CD4-positive, alpha-beta T cell treated with Interleukin-2 at 100 ng/mL for 4 hours (primary cell): ENCODE measurements around the gene NFIC.

ENCODE experiments used
- DNase-seq: peaks from one replicate; pipeline ENCODE4 v3.0.0-alpha.2; 2020; ENCODE audit warnings: low spot score

Gene NFIC

DNA sequence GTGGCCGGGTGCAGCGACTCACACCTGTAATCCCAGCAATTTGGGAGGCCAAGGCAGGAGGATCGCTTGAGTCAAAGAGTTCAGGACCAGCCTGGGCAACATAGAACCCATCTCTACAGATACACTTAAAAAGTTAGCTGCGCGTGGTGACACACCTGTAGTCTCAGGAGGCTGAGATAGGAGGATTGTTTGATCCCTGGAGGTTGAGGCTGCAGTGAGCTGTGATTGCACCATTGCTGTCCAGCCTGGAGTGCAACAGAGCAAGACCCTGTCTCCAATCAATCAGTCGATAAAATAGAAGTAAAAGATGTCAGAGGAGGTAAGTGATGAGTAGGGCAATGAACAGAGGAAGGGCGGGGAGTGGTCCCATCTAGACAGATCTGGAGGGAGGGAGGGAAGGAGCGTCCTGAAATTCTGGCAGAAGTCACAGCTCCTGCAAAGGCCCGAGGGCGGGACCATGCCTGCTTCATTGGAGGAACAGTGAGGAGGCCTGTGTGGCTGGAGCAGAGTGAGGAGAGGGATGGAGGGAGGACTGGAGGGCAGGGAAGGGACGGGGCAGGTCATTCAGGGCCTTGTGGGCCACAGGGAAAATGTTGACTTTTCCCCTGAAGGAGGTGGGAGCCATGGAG, 104.2 kb downstream of the NFIC start:
- no peak for DNase-seq

DNA sequence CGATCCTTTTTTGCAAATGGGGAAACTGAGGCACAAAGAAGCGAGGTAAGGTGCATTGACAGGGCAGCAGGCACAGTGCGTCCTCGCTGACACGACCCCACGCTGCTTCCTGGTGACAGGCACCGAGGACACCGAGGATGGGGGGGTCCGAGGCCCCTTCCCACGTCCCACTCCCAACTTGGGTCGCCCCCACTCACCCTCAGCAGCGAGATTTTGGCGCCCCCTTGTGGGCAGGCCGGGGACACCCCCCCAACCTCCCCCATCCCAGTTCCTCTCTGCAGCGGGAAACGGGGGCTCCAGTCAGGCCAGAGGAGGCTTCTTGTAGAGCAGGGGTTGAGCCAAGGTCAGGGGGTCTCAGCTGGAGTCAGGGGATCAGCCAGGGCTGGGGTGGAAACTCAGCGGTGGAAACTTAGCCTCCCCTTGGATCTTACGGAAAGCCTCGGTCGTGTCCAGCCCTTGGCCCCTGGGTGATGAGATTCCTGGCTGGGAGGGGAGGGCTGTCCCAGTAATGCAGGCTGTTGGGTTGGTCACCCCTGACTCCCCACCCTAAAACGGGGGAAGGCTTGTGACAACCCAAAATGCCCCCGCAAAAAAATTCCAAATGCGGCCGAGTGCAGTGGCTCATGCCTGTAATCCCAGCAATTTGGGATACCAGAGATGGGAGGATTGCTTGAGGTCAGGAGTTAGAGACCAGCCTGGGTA, 105.7 kb downstream of the NFIC start:
- DNase-seq: peak; percentile 16

DNA sequence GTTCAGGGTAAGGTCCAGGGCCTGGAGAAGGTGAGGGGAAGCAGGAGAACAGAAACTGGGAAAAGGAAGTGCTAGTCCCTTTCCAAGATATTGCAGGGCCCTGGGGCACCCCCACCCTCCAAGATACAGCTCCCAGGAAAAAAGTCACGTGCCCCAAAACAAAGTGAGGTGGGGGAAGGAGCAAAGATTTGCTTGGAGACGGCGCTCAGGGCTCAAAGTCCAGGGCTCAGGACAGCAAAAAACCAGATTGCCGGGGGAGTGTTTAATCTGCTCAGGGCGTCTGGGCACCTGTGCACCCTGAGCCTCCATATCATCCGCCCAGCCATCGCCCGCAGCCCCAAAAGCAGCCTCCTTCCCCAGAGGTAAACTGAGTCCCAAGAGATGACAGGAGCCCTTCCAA, 107.6 kb downstream of the NFIC start:
- DNase-seq: no peak

DNA sequence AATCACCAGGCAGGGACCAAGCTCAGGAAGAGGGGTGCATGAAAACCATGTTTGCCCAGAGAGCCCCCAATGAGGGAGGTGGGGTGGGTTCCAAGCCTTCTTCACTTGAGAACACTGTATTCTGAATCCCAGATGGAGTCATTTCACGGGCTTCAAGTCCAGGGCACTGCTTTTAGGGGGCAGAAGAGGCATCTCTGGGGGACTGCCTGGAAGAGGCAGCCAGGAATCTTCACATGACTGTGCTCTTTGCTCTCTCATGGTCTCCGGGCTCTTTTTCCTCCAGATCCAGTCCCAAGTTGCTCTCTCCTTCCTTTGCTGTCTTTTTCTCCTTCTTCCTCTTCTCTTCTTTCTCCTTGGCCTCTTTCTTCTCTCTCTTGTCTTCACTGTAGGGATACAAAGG, 108.2 kb downstream of the NFIC start:
- DNase-seq: no peak

DNA sequence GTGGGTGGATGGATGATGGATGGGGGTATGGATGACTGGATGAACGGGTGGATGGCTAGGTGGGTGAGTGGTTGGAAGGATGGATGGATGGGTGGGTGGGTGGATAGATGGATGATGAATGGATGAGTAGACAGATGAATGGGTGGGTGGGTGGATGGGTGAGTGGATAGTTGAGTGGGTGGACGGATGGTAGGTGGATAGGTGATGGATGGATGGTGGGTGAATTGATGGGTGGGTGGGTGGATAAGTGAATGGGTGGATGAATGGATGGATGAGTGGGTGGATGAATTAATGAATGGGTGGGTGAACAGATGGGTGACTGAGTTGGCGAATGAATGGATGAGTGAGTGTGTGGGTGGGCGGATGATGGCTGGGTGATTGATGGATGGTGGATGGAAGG, 109.1 kb downstream of the NFIC start:
- no peak for DNase-seq

DNA sequence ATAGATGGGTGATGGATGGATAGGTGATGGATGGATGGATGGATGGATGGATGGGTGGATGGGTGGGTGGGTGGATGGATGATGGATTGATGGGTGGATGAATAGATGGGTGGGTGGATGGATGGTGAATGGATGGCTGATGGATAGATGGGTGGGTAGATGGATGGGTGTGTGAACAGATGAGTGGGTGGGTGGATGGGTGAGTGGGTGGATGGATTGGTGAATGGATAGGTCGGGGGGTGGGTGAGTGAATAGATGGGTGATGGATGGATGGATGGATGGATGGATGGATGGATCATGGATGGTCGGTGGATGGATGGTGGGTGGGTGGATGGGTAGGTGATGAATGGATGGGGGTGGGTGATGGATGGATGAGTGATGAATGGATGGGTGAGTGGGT, 110.4 kb downstream of the NFIC start:
- DNase-seq: no peak

DNA sequence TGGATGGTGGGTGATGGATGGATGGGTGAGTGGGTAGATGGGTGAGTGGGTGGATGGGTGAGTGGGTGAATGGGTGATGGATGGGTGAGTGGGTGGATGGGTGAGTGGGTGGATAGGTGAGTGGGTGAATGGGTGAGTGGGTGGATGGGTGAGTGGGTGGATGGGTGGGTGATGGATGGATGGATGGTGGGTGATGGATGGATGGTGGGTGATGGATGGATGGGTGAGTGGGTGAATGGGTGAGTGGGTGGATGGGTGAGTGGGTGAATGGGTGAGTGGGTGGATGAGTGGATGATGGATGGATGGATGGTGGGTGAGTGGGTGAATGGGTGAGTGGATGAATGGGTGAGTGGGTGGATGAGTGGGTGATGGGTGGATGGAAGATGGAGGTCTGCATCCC, 111.1 kb downstream of the NFIC start:
- no peak for DNase-seq

DNA sequence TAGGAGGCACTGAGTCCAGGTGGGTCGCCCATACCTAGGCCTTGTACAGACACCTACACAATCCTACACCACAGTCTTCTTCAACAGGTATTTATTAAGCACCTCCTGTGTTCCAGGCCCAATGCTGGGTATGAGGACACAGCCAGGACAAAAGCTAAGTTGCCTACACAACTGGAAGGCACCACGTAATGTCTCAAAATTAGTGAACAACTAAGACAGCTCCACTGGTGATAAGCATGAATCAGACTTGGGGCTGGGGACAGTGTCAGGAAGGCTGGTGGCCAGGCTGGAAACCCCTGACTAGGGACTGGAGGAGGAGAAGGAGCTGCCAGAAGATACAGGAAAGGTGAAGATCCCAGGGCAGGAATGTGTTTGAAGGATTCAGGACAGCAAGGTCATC, 111.6 kb downstream of the NFIC start:
- no peak for DNase-seq

DNA sequence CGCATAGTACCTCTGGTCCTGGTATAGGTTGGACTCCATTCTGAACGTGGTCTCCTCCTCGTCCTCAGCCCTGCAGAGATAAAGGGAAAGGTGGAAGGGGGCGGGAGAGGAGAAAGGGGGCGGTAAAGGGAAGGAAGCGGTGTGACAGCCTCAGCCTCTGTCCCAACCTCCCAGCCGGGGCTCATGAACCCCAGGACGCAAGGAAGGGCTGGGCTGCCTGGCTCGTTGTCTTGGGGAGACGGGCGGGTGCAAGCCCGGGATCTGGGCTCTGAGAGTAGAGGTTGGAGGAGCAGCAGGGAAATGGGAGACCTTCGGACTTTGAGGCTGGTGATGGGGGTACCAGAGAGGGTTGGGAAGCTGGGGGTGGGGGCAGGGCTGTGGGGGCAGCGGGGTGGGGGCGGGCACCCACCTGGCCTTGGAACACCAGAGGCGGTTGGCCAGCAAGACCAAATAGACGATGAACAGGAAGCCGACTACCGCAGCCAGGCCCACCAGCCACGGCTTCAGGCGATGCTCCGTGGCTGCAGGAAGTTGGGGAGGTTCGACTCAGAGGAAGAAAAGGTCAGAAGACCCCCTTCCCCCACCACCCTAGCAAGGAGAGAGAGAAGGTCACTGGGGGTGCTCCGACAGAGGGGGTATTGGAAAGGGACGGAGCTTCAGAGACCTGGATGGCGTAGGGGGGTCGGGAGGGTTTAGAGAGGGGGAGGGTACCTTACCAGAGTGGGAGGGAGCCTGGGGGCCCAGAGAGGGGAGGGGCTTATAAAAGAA, 112.2 kb downstream of the NFIC start:
- no peak for DNase-seq

DNA sequence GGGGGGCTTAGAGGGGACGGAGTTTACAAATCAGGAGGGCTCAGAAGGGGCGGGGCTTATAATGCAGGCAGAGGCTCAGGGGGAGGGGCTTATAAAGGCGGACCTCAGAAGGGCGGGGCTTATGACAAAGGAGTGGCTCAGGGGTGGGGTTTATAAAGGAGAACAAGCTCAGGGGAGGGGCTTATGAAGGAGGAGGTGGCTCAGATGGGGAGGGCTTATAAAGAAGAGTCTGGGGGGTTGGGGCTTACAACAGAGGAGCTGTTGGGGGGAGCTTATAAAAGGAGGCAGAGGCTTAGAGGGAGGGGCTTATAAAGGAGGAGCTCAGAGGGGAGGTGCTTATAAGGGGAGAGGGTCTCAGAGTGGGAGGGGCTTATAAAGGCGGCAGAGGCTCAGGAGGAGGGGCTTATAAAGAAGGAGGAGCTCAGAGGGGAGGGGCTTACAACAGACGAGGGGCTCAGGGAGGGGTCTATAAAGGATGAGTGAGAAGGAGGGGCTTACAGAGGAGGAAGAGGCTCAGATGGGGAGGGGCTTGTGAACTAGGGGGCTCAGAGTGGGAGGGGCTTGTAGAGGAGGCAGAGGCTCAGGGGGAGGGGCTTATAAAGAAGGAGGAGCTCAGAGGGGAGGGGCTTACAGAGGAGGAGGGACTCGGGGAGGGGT, 112.9 kb downstream of the NFIC start:
- peak; percentile 50 for DNase-seq

DNA sequence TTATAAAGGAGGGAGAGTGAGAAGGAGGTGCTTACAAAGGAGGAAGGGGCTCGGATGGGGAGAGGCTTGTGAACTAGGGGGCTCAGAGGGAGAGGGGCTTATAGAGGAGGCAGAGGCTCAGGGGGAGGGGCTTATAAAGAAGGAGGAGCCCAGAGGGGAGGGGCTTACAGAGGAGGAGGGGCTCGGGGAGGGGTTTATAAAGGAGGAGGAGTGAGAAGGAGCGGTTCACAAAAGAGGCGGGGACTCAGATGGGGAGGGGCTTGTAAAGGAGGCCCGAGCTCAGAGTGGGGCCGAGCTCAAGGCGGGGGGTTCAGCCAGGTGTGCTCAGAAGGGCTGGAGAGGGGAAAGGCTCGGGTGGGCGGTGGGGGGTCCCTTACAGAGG, 113.4 kb downstream of the NFIC start:
- no peak for DNase-seq

DNA sequence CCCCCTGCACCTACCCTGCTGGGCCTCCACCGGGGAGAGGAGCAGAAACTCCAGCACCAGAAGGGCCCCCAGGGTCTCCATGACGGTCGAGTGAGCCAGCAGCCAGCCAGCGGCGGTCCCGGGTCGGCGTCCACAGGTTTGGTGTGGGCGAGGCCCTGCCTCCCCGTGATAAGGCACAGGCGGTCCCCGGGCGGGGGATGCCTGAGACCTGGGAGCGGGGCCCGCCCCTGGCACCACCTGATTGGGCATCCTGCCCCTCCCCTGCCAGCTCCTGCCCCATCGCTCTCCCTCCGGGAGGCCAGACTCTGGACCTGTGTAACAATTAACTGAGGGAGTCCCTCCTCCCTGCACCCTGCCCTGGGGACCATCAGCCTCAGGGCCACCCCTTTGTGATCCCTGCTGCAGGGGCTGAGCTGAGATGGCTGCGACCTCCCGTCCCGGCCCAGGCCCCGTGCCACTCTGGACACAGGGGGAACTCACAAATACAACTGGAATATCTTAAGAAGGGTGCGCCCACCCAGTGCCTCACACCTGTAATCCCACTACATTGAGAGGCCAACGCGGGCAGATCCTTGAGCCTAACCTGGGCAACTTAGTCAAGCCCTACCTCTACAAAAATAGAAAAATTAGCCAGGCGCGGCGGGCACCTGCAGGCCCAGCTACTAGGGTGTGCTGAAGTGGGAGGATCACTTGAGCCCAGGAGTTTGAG, 114.2 kb downstream of the NFIC start, which contains the start of gene SMIM24:
SMIM24 (minus strand) TSS at position 143 of the 709 bp plus-strand sequence; CDS start at position 81, 62 bp downstream.
- no peak for DNase-seq

DNA sequence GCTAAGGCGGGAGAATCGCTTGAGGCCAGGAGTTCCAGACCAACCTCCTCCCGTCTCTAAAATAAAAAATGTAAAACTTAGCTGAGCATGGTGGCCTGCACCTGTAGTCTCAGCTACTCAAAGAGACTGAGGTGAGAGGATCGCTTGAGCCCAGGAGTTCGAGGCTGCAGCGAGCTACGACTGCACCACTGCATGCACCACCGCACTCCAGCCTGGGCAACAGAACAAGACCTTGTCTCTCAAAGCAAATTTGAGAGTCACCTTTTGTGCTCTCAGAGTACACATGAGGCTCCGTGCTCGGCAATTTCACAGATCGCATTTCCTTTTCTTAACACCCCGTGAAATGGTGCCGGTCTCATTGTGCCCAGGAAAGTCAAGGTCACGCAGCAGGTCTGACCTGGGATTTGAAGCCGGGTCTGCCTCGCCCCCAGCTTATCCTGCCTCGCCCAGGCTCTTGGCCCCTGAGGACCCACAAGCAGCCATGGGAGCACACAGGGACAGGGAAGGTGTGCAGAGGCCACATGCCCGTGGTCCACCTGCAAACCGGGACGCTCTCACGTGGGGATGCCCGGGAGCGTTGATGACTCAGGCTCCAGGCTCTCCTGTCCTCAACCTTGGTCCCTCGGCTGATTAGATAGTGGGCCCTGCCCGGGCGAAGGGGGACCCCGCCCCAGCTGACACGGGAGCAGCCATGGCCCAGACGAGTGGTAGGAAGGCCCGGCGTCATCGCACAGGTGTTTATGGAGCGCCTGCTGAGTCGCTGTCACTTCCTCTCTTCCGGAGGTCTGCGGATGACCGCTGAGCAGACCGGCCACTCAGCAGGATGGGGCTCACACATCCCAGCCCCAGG, 115.1 kb downstream of the NFIC start:
- DNase-seq: no peak

DNA sequence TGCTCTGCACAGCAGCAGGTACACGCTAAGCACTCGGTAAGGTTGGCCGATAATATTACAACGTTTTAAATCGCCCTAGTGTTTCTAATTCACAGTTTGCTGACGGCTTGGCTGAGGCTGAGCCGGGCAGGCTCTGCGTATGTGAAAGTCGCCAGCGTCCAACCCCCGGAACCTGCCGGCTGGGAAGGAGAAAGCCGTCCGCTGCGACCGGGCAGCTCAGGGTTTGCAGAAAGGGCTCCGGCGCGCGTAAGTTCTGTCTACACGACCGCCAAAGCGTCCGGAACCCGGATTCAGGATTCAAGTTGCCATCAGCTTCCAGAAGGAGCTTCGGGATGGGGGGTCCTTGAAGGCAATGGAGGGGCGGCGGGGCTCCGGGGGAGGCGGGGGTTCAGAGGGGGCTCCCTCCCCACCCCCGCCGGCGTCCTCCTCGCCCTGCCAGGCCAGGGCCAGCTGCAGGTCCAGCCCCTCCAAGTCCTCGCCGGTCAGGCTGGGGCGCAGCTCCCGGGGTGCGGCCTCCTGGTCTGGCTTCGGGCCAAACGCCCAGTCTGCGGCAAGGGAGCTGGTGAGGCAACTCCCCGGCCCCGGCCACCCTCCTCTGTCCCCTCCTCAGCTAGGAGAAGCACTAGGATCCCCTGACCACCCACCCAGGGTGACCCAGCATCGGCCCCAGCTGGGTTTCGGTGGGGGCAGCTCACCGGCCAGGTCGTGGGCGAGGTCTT, 116.3 kb downstream of the NFIC start:
- no peak for DNase-seq

DNA sequence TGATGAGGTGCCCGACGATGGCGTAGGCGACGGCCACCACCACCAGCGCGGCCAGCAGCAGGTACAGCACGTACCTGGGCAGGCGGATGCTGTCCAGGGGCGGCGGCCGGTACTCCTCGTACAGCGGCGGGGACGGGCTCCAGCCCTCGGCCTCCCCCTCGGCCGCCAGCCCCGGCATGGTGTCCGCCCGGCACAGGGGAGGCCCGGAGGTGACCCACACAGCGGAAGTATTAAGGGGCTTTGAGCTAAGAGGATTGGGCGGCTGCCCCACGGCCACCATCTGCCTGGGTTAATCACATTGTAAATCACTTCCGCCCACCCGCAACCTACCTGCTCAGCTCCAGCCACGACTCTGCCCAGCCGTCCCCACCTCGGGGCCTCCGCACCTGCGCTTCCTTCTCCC, 116.8 kb downstream of the NFIC start, which contains the start of gene SMIM44:
SMIM44 (minus strand) TSS at position 216 of the 403 bp plus-strand sequence; CDS start at position 178, 38 bp downstream.
- DNase-seq: no peak

DNA sequence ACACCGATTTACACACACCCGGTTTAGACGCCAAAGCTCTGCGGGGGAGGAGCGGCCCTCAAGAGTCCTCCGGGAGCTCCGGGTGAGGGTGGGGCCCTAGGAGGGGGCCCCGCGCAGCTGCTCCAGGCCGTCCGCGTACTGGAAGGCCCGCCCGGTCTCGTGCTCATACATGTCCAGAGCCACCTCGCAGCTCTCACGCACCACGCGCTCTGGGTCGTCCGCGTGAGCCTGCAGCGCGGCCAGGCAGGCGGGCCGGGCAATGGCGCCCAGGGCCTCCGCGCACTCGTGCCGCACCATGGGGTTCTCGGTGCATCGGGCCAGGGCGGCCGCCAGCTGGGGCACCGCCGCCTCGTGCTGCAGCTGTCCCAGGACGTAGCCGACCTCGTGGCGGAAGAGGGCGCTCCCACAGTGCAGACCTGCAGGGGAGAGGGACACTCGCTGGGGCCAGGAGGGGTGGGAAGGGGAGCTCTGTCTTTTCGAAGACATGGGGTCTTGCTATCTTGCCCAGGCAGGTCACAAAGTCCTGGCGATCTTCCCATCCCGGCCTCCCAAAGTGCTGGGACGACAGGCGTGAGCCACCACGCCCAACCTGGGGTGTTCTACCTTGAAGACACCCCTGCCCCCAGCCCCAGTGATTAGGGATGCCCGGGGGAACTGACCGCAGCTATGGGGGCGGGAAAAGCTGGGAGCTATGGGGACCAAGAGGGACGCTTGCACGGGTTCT, 125.2 kb downstream of the NFIC start:
- DNase-seq: no peak

DNA sequence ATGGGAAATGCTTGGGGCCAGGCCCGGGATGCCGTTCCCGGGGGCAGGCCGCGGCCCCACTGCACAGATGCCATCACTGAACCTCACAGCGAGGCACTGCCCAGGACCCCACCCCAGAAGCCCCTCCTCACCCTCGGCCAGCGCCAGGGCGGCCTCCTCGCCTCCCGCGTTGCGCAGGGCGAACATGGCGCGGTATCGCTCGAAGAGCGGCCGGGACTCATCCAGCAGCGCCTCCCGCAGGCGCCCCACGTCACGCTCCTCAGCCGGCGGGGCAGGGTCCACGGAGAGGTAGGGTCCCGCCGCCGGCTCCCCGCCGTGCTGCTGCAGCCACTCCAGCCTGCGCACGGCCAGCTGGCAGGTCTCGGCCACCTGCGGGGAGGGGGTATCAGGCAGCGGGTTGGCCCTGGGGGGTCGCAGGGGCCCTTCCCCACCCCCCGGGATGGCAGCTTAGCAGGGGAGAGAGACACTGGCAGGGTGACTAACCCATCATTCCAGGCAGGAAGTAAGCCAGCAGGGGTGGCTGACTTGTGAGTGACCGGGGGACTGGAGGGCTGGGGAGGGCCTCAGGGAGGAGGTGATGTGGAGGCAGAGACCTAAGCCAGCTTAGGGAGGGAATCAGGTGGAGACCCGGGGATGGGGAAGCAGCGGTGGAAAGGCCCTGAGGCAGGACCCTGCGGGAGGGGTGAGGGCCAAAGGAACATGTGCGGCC, 125.9 kb downstream of the NFIC start:
- no peak for DNase-seq

DNA sequence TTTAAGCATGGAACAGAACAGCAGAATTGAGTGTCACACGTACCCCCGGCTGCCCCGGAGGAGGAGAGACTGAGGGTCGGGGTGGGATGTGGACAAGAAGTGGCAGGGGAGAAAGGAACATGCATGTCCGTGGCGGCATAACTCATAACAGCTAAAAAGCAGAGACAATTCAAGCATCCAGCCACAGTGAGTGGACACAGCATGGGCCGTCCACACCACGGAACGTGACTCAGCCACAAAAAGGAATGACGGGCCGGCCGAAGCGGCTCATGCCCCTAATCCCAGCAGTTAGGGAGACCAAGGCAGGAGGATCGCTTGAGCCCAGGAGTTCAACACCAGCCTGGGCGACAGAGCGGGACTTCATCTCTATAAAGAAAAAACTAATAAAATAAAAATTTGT, 126.5 kb downstream of the NFIC start:
- DNase-seq: no peak

DNA sequence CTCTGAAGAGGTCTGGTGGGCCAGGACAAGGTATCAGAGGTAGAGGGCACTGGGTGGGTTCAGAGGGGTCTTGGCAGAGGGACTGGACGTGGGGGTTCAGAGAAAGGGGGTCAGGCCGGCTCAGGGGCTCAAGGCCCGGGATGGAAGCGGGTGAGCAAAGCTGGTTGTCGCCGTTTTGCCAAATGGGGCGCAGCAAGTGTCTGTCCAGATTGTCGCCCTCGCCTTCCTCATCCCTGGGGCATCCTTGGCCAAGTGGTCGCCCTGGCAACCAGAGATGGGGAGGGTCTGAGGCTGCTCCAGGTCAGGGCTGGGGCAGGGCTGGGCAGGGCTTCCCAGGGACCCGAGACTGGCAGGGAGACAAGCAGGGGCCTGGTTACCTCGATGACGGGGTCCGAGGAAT, 127.3 kb downstream of the NFIC start:
- DNase-seq: no peak
